ELF-1 (cell line): ENCODE data around the gene DTNA.

Experiments used
- DNase-seq: peaks from one replicate; pipeline ENCODE4 v3.0.0-alpha.2; 2016; ENCODE audit warnings: low read depth, low spot score

Gene DTNA

GRCh38 chr18:34932363-34932762, 222.3 kb downstream of the DTNA start:
- DNase-seq = no peak

GRCh38 chr18:34932792-34933466, 222.8 kb downstream of the DTNA start:
- DNase-seq = no peak

GRCh38 chr18:34933909-34934661, 224.0 kb downstream of the DTNA start:
- DNase-seq = no peak

- no peak for DNase-seq
Measured at GRCh38 chr18:34936772-34937171, 226.7 kb downstream of the DTNA start.

GRCh38 chr18:34938090-34938489, 228.0 kb downstream of the DTNA start:
- DNase-seq = no peak
